Adipocyte (in vitro differentiated cells): ENCODE data around the gene ABI2.
"Not testable (repeated sequence)": the region's sequence is repeated elsewhere in the genome, so short reads cannot be mapped to it uniquely, and the experiment has no call there.

Experiments
- DNase-seq: peaks from one replicate; pipeline ENCODE4 v3.0.0-alpha.2; 2015; ENCODE audit warnings: low read depth
- H3K27me3 ChIP-seq: replicated peaks from 2 replicates; pipeline ENCODE4 v1.7.0; 2013; ENCODE audit warnings: mild to moderate bottlenecking, low read length, moderate library complexity; ENCODE audit not compliant: control insufficient read depth, insufficient read depth
- H3K36me3 ChIP-seq: 2 replicates; pipeline ENCODE4 v1.7.0; 2013; ENCODE audit warnings: low read length, mild to moderate bottlenecking, moderate library complexity; ENCODE audit not compliant: control insufficient read depth, insufficient read depth, severe bottlenecking
- H3K4me1 ChIP-seq: 2 replicates; pipeline ENCODE4 v1.7.0; 2013; ENCODE audit warnings: mild to moderate bottlenecking, low read length, moderate library complexity; ENCODE audit not compliant: control insufficient read depth, insufficient read depth
- H3K4me3 ChIP-seq: 2 replicates; pipeline ENCODE4 v1.7.0; 2013; ENCODE audit warnings: mild to moderate bottlenecking, low read length, moderate library complexity
- H3K9ac ChIP-seq: 2 replicates; pipeline ENCODE4 v1.7.0; 2013; ENCODE audit warnings: mild to moderate bottlenecking, low read length, moderate library complexity
- H3K9me3 ChIP-seq: 2 replicates; pipeline ENCODE4 v1.7.0; 2013; ENCODE audit warnings: mild to moderate bottlenecking, low read length, moderate library complexity; ENCODE audit not compliant: control insufficient read depth

Gene ABI2

DNA sequence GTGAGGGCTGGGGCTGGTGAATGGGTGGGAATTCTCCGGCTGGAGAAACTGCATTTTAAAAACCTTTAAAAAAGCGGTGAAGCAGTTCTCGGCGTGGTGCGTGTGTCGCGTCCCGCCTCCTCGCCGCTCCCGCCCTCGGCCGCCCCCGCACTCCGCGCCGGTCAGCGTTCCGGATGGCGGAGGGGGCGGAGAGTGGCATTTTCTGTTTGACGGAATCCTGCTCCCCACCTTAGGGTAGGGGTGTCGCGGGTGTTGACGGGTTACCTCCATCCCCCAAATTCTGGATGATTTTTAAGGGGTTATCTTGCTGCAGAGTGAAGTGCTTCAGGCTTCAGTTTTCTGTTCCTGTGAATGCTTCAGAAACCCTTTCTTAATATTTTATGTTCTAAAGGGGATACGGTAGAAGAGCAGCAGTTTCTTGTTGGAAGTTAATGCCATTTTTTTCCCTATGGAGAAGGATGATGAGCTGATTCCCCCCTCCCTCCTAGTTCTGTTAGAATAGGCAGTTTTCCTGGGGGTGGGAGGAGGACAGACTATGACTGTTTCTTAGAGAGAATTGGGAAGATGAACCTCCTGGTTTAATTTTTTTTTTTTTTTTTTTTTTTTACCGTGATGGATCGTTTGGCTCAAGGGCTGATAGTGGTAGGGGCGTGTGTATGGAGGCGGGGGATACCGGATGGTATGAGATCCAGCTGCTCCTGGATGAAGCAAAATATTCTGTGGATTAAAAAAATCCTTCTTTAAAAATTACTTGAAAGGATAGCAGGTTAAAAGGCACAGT lies 756 bp downstream of the ABI2 start:
- H3K4me3 ChIP-seq = peak overlapping the region; percentile 97
- H3K27me3 ChIP-seq = no peaks in the 10 kb centered on the region
- no peaks in the 10 kb centered on the region for H3K36me3 ChIP-seq
- DNase-seq = peak; percentile 84
- no peaks in the 10 kb centered on the region for H3K9me3 ChIP-seq
- H3K4me1 ChIP-seq = peaks cover 25% of the 10 kb centered on the region
- H3K9ac ChIP-seq = peak overlapping the region; percentile 88

DNA sequence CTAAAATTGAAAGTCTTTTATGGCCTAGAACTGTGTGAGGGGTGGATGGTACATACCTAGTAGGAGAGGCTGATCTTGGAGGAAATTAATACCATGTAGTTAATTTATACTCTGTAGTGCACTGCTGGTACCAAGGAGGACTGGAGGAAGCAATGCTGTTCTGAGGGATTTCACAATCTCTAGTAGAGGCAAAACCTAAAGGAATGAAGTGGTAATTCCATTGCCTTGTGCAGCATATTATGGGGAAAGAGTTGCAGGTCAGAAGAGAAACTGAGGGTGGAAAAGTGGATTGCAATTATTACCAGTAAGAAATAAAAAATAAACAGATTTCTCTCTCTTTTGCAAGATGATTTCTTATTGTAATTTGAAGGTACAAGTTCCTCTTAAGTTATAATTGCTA lies 2.2 kb downstream of the ABI2 start:
- no peaks in the 10 kb centered on the region for H3K9me3 ChIP-seq
- DNase-seq = peak; percentile 90
- no peaks in the 10 kb centered on the region for H3K36me3 ChIP-seq
- no peak overlapping the region for H3K9ac ChIP-seq
- H3K4me1 ChIP-seq = peaks cover 25% of the 10 kb centered on the region
- H3K27me3 ChIP-seq = no peaks in the 10 kb centered on the region
- peak overlapping the region; percentile 97 for H3K4me3 ChIP-seq

DNA sequence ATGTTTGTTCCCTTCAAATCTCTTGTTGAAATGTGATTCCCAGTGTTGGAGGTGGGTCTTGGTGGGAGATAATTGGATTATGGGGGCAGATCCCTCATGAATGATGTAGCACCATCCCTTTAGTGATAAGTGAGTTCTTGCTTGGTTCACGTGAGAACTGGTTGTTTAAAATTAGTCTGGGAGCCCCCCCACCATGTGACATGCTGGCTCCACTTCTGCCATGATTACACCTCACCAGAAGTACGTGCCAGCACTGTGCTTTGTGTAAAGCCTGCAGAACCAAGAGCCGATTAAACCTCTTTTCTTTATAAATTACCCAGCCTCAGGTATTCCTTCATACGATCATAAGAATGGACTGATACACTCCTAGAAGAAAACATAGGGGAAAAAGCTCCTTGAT lies 10.1 kb downstream of the ABI2 start:
- no peaks in the 10 kb centered on the region for H3K9me3 ChIP-seq
- peaks cover 17% of the 10 kb centered on the region for H3K4me1 ChIP-seq
- H3K4me3 ChIP-seq = no peak overlapping the region
- no peak overlapping the region for H3K9ac ChIP-seq
- H3K27me3 ChIP-seq = no peaks in the 10 kb centered on the region
- no peak for DNase-seq
- no peaks in the 10 kb centered on the region for H3K36me3 ChIP-seq

DNA sequence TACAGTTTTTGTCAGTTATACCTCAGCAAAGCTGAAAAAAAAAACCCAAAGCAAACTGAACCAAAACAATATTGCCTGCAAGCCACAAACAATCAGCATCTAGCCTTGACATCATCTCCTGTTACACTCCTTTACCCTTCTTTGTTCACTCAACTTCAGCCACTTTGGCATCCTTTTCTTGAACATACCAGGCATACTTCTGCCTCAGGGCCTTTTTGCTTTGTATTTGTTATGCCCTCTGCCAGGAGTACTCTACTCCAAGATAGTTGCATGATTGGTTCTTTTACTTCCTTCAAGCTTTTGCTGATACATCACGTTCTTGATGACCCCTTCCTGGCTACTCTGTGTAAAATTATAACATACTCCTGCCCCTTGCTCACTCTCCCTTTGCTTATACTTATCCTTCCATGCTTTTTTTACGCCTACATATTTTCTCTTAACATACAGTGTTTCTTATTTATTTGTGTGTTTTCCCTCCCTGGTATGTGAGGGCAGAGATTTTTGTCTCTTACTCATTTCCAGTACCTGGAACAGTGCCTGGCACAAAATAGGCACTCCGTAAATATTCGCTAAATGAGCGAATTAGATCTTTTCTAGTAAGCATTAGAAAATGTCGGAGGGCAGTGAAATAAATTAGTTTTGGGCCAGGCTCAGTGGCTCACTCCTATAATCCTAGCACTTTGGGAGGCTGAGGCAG lies 12.7 kb downstream of the ABI2 start:
- Histone ChIP-seq H3K36me3 (no peaks in the 10 kb centered on the region), H3K9ac (no peak overlapping the region), H3K27me3 (no peaks in the 10 kb centered on the region), H3K4me3 (no peak overlapping the region), H3K9me3 (no peaks in the 10 kb centered on the region), H3K4me1 (peaks cover 17% of the 10 kb centered on the region)
- DNase-seq = peak; percentile 91

DNA sequence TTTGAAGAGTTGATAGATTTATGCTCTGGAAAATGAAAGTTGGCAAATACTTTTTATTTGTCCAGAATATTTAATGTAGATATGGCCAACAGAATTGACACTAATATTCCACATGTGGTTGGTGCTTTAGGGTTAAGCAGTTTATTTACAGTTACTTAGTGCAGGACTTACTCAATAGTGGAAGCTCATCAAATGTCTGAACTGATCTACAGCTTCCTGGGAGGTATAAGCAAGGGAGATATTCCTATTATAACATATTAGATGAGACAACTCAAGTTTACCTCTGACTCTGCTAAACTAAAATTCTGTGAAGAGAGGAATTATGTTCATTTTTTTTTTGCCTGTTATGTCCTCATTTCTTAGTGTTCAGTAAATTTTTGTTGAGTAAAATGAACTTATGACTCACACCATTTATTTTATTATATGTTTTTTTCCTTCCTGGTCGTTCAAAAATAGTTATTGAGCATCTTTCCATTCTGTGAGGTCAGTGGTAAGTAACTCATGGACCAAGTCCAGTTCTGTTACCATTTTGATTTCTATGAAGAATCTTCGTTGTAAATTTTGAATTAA lies 13.6 kb downstream of the ABI2 start:
- Histone ChIP-seq H3K4me1 (peaks cover 17% of the 10 kb centered on the region), H3K36me3 (no peaks in the 10 kb centered on the region), H3K9ac (no peak overlapping the region), H3K27me3 (no peaks in the 10 kb centered on the region), H3K9me3 (no peaks in the 10 kb centered on the region), H3K4me3 (peak overlapping the region; percentile 26)
- peak; percentile 47 for DNase-seq

DNA sequence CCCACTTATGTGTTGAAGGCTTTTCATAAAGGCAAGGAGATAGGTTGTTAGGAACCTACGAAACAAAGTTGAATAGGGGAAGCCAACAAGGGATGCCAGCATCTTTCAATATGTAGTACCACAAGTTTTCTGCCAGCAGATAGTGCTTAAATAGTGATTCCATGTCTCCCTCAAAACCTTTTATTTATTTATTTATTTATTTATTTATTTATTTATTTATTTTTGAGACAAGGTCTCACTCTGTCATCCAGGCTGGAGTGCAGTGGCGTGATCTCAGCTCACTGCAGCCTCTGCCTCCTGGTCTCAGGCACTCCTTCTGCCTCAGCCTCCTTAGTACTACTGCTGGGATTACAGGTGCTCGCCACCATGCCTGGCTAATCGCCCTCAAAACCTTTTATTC lies 14.2 kb downstream of the ABI2 start:
- not testable (repeated sequence) for H3K36me3 ChIP-seq, H3K27me3 ChIP-seq

DNA sequence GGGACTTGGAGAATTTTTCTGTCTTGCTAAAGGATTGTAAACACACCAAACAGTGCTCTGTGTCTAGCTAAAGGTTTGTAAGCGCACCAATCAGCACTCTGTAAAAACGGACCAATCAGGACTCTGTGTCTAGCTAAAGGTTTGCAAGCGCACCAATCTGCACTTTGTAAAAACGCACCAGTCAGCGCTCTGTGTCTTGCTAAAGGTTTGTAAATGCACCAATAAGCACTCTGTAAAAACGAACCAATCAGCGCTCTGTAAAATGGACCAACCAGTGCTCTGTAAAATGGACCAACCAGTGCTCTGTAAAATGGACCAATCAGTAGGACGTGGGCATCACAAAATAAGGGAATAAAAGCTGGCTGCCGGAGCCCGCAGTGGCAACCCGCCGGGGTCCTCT lies 16.5 kb downstream of the ABI2 start:
- Histone ChIP-seq H3K4me1 (peaks cover 17% of the 10 kb centered on the region), H3K27me3 (no peaks in the 10 kb centered on the region), H3K4me3 (no peak overlapping the region), H3K36me3 (no peaks in the 10 kb centered on the region), H3K9ac (no peak overlapping the region), H3K9me3 (no peaks in the 10 kb centered on the region)
- no peak for DNase-seq

More for the DNA sequence above, 14.2 kb downstream of the ABI2 start:
- H3K4me3 ChIP-seq, H3K9ac ChIP-seq, H3K9me3 ChIP-seq, DNase-seq: not testable (repeated sequence)
- H3K4me1 ChIP-seq = peaks cover 17% of the 10 kb centered on the region

DNA sequence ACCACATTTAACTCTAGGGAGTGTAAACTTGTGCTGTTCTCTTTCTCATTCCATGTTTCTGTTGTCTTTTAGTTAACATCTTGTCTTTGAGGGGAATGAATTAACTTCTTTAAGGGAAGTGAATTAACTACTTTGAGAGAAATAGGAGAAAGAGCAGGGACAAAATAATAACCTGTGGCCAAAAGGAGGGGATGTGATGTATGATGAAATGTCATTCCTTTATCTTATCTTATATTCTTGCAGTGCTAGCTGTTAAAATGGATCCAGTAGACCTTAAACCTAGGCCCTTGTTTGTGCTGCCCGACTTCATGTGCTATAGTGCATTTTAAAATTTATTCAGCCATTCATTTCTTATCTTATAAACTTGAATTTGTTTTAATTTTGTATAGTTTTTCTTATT lies 18.4 kb downstream of the ABI2 start:
- DNase-seq = no peak
- H3K9ac ChIP-seq = no peak overlapping the region
- no peak overlapping the region for H3K4me3 ChIP-seq
- H3K4me1 ChIP-seq = peaks cover 3% of the 10 kb centered on the region
- H3K9me3 ChIP-seq = no peaks in the 10 kb centered on the region
- no peaks in the 10 kb centered on the region for H3K36me3 ChIP-seq
- H3K27me3 ChIP-seq = no peaks in the 10 kb centered on the region

DNA sequence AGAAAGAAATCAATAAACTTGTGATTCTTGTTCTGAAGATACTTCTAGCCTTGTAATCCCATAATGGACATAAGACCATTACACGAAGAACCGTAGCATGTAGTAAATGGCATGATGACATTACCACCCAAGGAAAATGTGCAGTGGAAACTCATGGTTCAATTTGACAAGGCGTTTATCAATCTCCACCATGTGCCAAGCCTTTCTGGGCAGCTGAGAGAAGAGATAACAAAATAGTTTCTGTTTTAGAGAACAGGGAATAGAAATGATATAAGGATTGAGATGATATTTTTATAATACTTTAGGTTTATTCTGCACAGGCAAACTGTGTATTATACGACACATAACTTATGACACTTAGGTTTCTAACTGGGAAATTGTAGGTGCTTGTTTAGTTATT lies 19.2 kb downstream of the ABI2 start:
- no peaks in the 10 kb centered on the region for H3K9me3 ChIP-seq
- no peaks in the 10 kb centered on the region for H3K36me3 ChIP-seq
- no peak overlapping the region for H3K9ac ChIP-seq
- no peak overlapping the region for H3K4me3 ChIP-seq
- H3K4me1 ChIP-seq = no peaks in the 10 kb centered on the region
- no peaks in the 10 kb centered on the region for H3K27me3 ChIP-seq
- no peak for DNase-seq

DNA sequence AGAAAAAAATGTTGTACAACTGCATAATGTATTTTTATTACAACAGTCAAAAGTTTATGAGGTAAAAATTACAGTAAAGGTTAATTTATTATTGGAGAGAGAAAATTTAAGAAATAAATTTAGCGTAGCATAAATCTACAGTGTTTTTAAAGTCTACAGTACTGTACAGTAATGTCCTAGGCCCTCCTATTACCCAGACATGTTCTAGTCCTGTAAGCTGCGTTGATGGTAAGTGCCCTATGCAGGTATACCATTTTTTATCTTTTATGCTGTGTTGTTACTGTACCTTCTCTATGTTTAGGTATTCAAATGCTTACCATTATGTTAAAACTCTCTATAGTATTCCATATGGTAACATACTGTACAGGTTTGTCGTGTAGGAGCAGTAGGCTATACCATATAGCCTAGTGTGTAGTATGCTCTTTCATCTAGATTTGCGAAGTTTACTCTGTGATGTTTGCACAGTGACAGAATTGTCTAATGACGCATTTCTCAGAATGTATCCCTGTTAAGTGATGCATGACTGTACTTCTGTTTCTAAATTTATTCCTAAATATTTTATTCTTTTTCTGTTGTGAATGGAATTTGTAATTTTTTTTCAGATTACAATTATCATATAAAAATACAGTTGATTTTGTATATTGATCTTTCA lies 24.5 kb downstream of the ABI2 start:
- Histone ChIP-seq H3K4me1 (no peaks in the 10 kb centered on the region), H3K4me3 (no peak overlapping the region), H3K9ac (no peak overlapping the region), H3K9me3 (no peaks in the 10 kb centered on the region), H3K27me3 (no peaks in the 10 kb centered on the region), H3K36me3 (no peaks in the 10 kb centered on the region)
- DNase-seq = no peak

DNA sequence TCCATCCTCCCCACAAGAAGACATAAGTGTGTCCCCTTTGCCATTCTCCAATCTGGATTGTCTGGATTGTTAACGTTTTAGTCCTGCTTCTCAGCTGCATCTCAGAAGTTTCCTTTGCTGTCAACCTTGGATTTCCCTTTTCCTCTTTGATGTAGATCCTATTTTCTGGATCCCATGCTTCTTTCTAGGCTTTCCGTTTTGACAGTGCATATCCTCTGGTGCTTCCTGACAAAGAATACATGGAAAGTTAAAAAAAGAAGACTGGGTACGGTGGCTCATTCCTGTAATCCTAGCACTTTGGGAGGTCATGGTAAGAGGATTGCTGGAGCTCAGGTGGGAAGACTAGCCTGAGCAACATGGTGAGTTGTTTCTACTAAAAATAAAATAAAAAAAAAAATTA lies 26.8 kb downstream of the ABI2 start:
- no peak overlapping the region for H3K4me3 ChIP-seq
- H3K4me1 ChIP-seq = no peaks in the 10 kb centered on the region
- no peaks in the 10 kb centered on the region for H3K27me3 ChIP-seq
- H3K9ac ChIP-seq = no peak overlapping the region
- H3K9me3 ChIP-seq = no peaks in the 10 kb centered on the region
- DNase-seq = no peak
- H3K36me3 ChIP-seq = no peaks in the 10 kb centered on the region
